ENCODE results near the gene RAVER2. TPM values are rescaled to one million over a fixed set of nuclear protein-coding genes. Genes with fewer than 3 reads are reported as not detected.

RAVER2 gene
- total and polyA plus RNA-seq, 10 of the 15 experiments (the other 5 are each of a cell fraction or from before 2014, with no cell fraction given) = 0.09 to 0.59 (median 0.41) TPM; not detected in 2

- TF ChIP-seq FOS (IDR thresholded peaks at IDR 0.05; ENCODE audit: borderline replicate concordance, extremely low read depth, insufficient read length) (no peak), NFIC (IDR thresholded peaks at IDR 0.05; ENCODE audit: low read depth, low read length) (peak; percentile 86), SPI1 (IDR thresholded peaks at IDR 0.05; ENCODE audit: borderline replicate concordance, insufficient read depth, low read depth, low read length) (peak; percentile 100), EED (IDR thresholded peaks at IDR 0.05; ENCODE audit: low read depth) (peak; percentile 89), IKZF2 (IDR thresholded peaks at IDR 0.05) (peak; percentile 87), PKNOX1 (IDR thresholded peaks at IDR 0.05) (peak; percentile 77; the same call in 1 of the 2 replicates), BCL11A (IDR thresholded peaks at IDR 0.05; ENCODE audit: low read depth, low read length) (peak; percentile 74; the same call in 1 of the 2 replicates), NBN (IDR thresholded peaks at IDR 0.05) (peak; percentile 78), ATF3 (IDR thresholded peaks at IDR 0.05; ENCODE audit: borderline replicate concordance, extremely low read depth, low read depth, low read length) (no peak), ZNF207 (IDR thresholded peaks at IDR 0.05; ENCODE audit: borderline replicate concordance) (no peak), BCLAF1 (IDR thresholded peaks at IDR 0.05) (no peak), EZH2 (IDR thresholded peaks at IDR 0.05; ENCODE audit: borderline replicate concordance, control insufficient read depth, low read depth, low read length) (no peak), YY1 (IDR thresholded peaks at IDR 0.05; ENCODE audit: low read depth, low read length) (0 out of 2 replicates have a peak, but pooled peaks have one; percentile 12), USF1 (IDR thresholded peaks at IDR 0.05; ENCODE audit: borderline replicate concordance, extremely low read length, insufficient read depth, low read depth, low read length) (no peak), BMI1 (IDR thresholded peaks at IDR 0.05; ENCODE audit: borderline replicate concordance) (peak; percentile 76), POLR2AphosphoS2 (IDR thresholded peaks at IDR 0.05; ENCODE audit: low read depth, low read length) (no peak), EGR1 (IDR thresholded peaks at IDR 0.05; ENCODE audit: borderline replicate concordance in 1 of 2, low read depth in 2 of 2, low read length in 2 of 2) (no peak; a peak in 1 of 3 replicates), ZBTB40 (IDR thresholded peaks at IDR 0.05; ENCODE audit: borderline replicate concordance) (no peak)
Observed at GRCh38 chr1:64864018-64864940, 119.4 kb downstream of the RAVER2 start (continued).

All from GM12878 (cell line).